HepG2 (cell line): ENCODE results near the gene HTATIP2. TPM values are rescaled to one million over a fixed set of nuclear protein-coding genes. Genes with fewer than 3 reads are reported as not detected.

Source experiments
- ATAC-seq: fragments of 200-7000 bp; cut with Tn5 transposase; 3 replicates; pipeline ENCODE4 v1.9.1; 2020; ENCODE audit warnings: mild to moderate bottlenecking, moderate library complexity
- BruUV-seq: library from RNA; stranded (reverse); fragments of 400-500 nt; replicated peaks from 2 replicates; lab custom pipeline; 2021; lab: Mats Ljungman, UMichigan
- CTCF ChIA-PET: fragments of 300-600 bp; formaldehyde crosslinking; extraction: SDS; loops from one replicate; lab custom pipeline; 2021; ENCODE audit warnings: low total read pairs, inconsistent platforms, low intra/inter-chr PET ratio; lab: Yijun Ruan, JAX
- POLR2A ChIA-PET: fragments of 350-600 bp; sonication (Branson Sonifier 250); formaldehyde crosslinking; loops from one replicate; lab custom pipeline; 2020; ENCODE audit warnings: antibody characterized with exemption, inconsistent platforms; lab: Yijun Ruan, JAX
- DNase-seq: peaks from one replicate; pipeline ENCODE4 v3.0.0-alpha.2; 2015; ENCODE audit warnings: low spot score
- FAIRE-seq: peaks from 3 replicates; lab custom pipeline; 2011; peaks lifted over from hg19 to GRCh38; lab: Jason Lieb, UNC
- H2AFZ ChIP-seq: one replicate; pipeline ENCODE4 v1.6.1; 2011; ENCODE audit warnings: low read length, inconsistent platforms
- H3K27ac ChIP-seq: fragments of 300-600 bp; 3 replicates; pipeline ENCODE4 v1.8.0; 2011; ENCODE audit warnings: mixed run types, mild to moderate bottlenecking, mixed read lengths, low read length, inconsistent platforms; ENCODE audit not compliant: insufficient read depth; ENCODE audit errors: extremely low read length
- H3K27me3 ChIP-seq, 2 experiments: fragments of 200-600 bp in 1 of 2; 2 replicates in 1 of 2; 3 replicates in 1 of 2; pipeline versions ENCODE4 v1.6.0 to v1.8.0; 2011; ENCODE audit warnings: low read length in 2 of 2, mild to moderate bottlenecking in 2 of 2, moderate library complexity in 2 of 2, inconsistent platforms in 1 of 2; ENCODE audit not compliant: insufficient read depth in 2 of 2, control insufficient read depth in 1 of 2
- H3K36me3 ChIP-seq, 2 experiments: fragments of 200-600 bp in 1 of 2; replicated peaks in 1 of 2; 2 replicates in 1 of 2; 3 replicates in 1 of 2; pipeline versions ENCODE4 v1.5.1 to v1.8.0; 2011; ENCODE audit warnings: low read length in 2 of 2, inconsistent platforms in 1 of 2; ENCODE audit not compliant: insufficient read depth in 2 of 2, control insufficient read depth in 1 of 2
- H3K4me1 ChIP-seq: 2 replicates; pipeline ENCODE4 v1.5.1; 2012; ENCODE audit warnings: low read length, inconsistent platforms; ENCODE audit not compliant: insufficient read depth
- H3K4me2 ChIP-seq: 2 replicates; pipeline ENCODE4 v1.6.0; 2011; ENCODE audit warnings: low read depth, low read length, inconsistent platforms
- H3K4me3 ChIP-seq, 3 experiments: fragments of 200-600 bp in 1 of 3; sonication (generic), shearing (Covaris generic) in 1 of 3; replicated peaks in 1 of 3; 2 replicates each; pipeline ENCODE4 v1.5.1; 2011 to 2016; ENCODE audit warnings: low read length in 3 of 3, inconsistent platforms in 2 of 3, low read depth in 2 of 3, mild to moderate bottlenecking in 2 of 3, control low read depth in 1 of 3, mixed read lengths in 1 of 3; ENCODE audit not compliant: insufficient read depth in 1 of 3
- H3K79me2 ChIP-seq: one replicate; pipeline ENCODE4 v1.6.1; 2011; ENCODE audit warnings: low read length, inconsistent platforms; ENCODE audit not compliant: insufficient read depth
- H3K9ac ChIP-seq: 2 replicates; pipeline ENCODE4 v1.6.0; 2011; ENCODE audit warnings: mild to moderate bottlenecking, low read depth, low read length, inconsistent platforms; ENCODE audit not compliant: insufficient read depth
- H3K9me3 ChIP-seq: 2 replicates; pipeline ENCODE4 v1.5.1; 2012; ENCODE audit warnings: mild to moderate bottlenecking, low read length
- H4K20me1 ChIP-seq: 2 replicates; pipeline ENCODE4 v1.6.0; 2011; ENCODE audit warnings: inconsistent platforms, mild to moderate bottlenecking, low read length, moderate library complexity; ENCODE audit not compliant: insufficient read depth
- CC2D1A ChIP-seq: sonication (generic); formaldehyde crosslinking; IDR thresholded peaks from 2 replicates; pipeline ENCODE4 v1.8.1; 2023; ENCODE audit warnings: mild to moderate bottlenecking, missing genetic modification reagents
- EEA1 ChIP-seq: sonication (generic); formaldehyde crosslinking; IDR thresholded peaks from 2 replicates; pipeline ENCODE4 v1.5.1; 2020; ENCODE audit warnings: mild to moderate bottlenecking, missing genetic modification reagents, borderline replicate concordance
- NPAS2 ChIP-seq: sonication (generic); formaldehyde crosslinking; IDR thresholded peaks from 2 replicates; pipeline ENCODE4 v1.8.0; 2022; ENCODE audit warnings: mild to moderate bottlenecking, missing genetic modification reagents, borderline replicate concordance
- RFXANK ChIP-seq: IDR thresholded peaks from 2 replicates; pipeline ENCODE4 v1.6.1; 2016
- TERF1 ChIP-seq: sonication (generic); formaldehyde crosslinking; IDR thresholded peaks from 2 replicates; pipeline ENCODE4 v1.8.0; 2022; ENCODE audit warnings: mild to moderate bottlenecking, missing genetic modification reagents, moderate library complexity
- ZBTB26 ChIP-seq: IDR thresholded peaks from 2 replicates; pipeline ENCODE4 v1.6.1; 2016; ENCODE audit warnings: missing compliant biosample characterization, missing genetic modification reagents, borderline replicate concordance
- ZNF605 ChIP-seq: sonication (generic); formaldehyde crosslinking; IDR thresholded peaks from 2 replicates; pipeline ENCODE4 v1.8.0; 2022; ENCODE audit warnings: mild to moderate bottlenecking, missing genetic modification reagents
- ZNF646 ChIP-seq: sonication (generic); formaldehyde crosslinking; IDR thresholded peaks from 2 replicates; pipeline ENCODE4 v1.9.0; 2021; ENCODE audit warnings: mild to moderate bottlenecking, missing genetic modification reagents
- ZNF747 ChIP-seq: sonication (generic); formaldehyde crosslinking; IDR thresholded peaks from 2 replicates; pipeline ENCODE4 v1.8.1; 2023; ENCODE audit warnings: missing genetic modification reagents, mild to moderate bottlenecking, borderline replicate concordance
- WGBS: methylation state at CpG from one replicate; pipeline ENCODE4 v1.1.6; 2017; ENCODE audit warnings: low lambda C conversion rate; 5-methylcytosine and 5-hydroxymethylcytosine counted together
- in situ Hi-C: cut with HindIII; loops from 2 replicates; pipeline ENCODE4 v1.10.0; 2017; ENCODE audit warnings: low pct_unique_long_range_greater_than_20kb; ENCODE audit not compliant: extremely low pct_ligation_motif_present
- intact Hi-C: fragments of 100-400 bp; cut with micrococcal nuclease; formaldehyde crosslinking; loops from one replicate; pipeline ENCODE4 v1.10.0; 2022; ENCODE audit not compliant: unreplicated experiment
- polyA plus RNA-seq, 8 experiments: library from polyadenylated mRNA; depleted of rRNA in 3 of 8; stranded (reverse) in 7 of 8; unstranded in 1 of 8; fragments of >200 nt; fragmentation: Illumina TruSeq in 4 of 8; extraction: Trizol in 4 of 8; gene quantifications; 2 replicates each; pipeline versions ENCODE4 v1.2.1 to v1.2.3, GENCODE V29; 2011 to 2016; ENCODE audit warnings: low read depth in 4 of 8, missing spikeins in 1 of 8, mixed read lengths in 1 of 8; ENCODE audit not compliant: insufficient read depth in 1 of 8
- total RNA-seq, 5 experiments: library from RNA; depleted of rRNA; stranded (reverse); fragments of >200 nt; fragmentation: Illumina TruSeq; extraction: Trizol; gene quantifications; 2 replicates each; pipeline ENCODE4 v1.2.3, GENCODE V29; 2016; ENCODE audit warnings: low read depth in 1 of 5

The HTATIP2 gene
- total and polyA plus RNA-seq, 2 of the 13 experiments (the other 11 are each of a cell fraction or from before 2014, with no cell fraction given), result not detected

GRCh38 chr11:20315800-20316199 lies 47.7 kb upstream of the HTATIP2 start:
- Histone ChIP-seq H3K4me1 (no peaks in the 10 kb centered on the region), H3K36me3 (no peaks in the 10 kb centered on the region), H2AFZ (no peak overlapping the region), H3K9ac (no peak overlapping the region), H4K20me1 (no peaks in the 10 kb centered on the region), H3K79me2 (no peaks in the 10 kb centered on the region), H3K4me2 (no peak overlapping the region), H3K27me3 (peaks cover 0 to 11% of the 10 kb centered on the region in 2 experiments; a peak in 2 of 5 replicates), H3K4me3 (no peak overlapping the region), H3K9me3 (no peaks in the 10 kb centered on the region), H3K27ac (no peak overlapping the region)
- in situ Hi-C loops (no loop called here), intact Hi-C loops (no loop called here)
- ATAC-seq (no peak), FAIRE-seq (no peak), DNase-seq (no peak)
- 0% methylated on average over 1 of the region's 1 CpG for WGBS
- ChIA-PET POLR2A (no interaction called here), CTCF (no interaction called here)
- BruUV-seq, result no TSS peak
- TF ChIP-seq EEA1, result no peak
- no peak for TF ChIP-seq TERF1 (CRISPR knock-in tag)
- TF ChIP-seq CC2D1A (CRISPR knock-in tag), result no peak
- no peak for TF ChIP-seq NPAS2
- no peak for TF ChIP-seq ZNF747 (CRISPR knock-in tag)
- TF ChIP-seq ZBTB26 (CRISPR knock-in tag), result no peak
- no peak for TF ChIP-seq RFXANK (CRISPR knock-in tag)
- TF ChIP-seq ZNF646 (CRISPR knock-in tag), result no peak
- no peak for TF ChIP-seq ZNF605 (CRISPR knock-in tag)
